ENCODE results near the gene YEATS2.
"Not testable (repeated sequence)": the region's sequence is repeated elsewhere in the genome, so short reads cannot be mapped to it uniquely, and the experiment has no call there.

YEATS2 gene

GRCh38 chr3:183776451-183776850, 78.9 kb downstream of the YEATS2 start:
- not testable (repeated sequence) for DNase-seq (ENCODE audit: low read depth in 2 of 2)

GRCh38 chr3:183777016-183777618, 79.5 kb downstream of the YEATS2 start:
- DNase-seq (ENCODE audit: low read depth in 2 of 2) = no peak

- DNase-seq (ENCODE audit: low read depth in 2 of 2) = no peak
These were observed 82.4 kb downstream of the YEATS2 start for GRCh38 chr3:183779896-183780465.

GRCh38 chr3:183781246-183781645, 83.6 kb downstream of the YEATS2 start:
- no peak for DNase-seq (ENCODE audit: low read depth in 2 of 2)

- no peak for DNase-seq (ENCODE audit: low read depth in 2 of 2)
These were observed 85.1 kb downstream of the YEATS2 start for GRCh38 chr3:183782576-183783276.

GRCh38 chr3:183784503-183784902, 86.9 kb downstream of the YEATS2 start:
- DNase-seq (ENCODE audit: low read depth in 2 of 2) = not testable (repeated sequence)

- DNase-seq (ENCODE audit: low read depth in 2 of 2) = no peak
These were observed 92.2 kb downstream of the YEATS2 start for GRCh38 chr3:183789826-183790225.

- no peak for DNase-seq (ENCODE audit: low read depth in 2 of 2)
These were observed 93.1 kb downstream of the YEATS2 start for GRCh38 chr3:183790700-183791099.

GRCh38 chr3:183792976-183793375, 95.4 kb downstream of the YEATS2 start:
- DNase-seq (ENCODE audit: low read depth in 2 of 2) = no peak

GRCh38 chr3:183794452-183794851, 96.9 kb downstream of the YEATS2 start:
- DNase-seq (ENCODE audit: low read depth in 2 of 2) = no peak

GRCh38 chr3:183796372-183796771, 98.8 kb downstream of the YEATS2 start:
- DNase-seq (ENCODE audit: low read depth in 2 of 2) = no peak

- no peak for DNase-seq (ENCODE audit: low read depth in 2 of 2)
These were observed 100.4 kb downstream of the YEATS2 start for GRCh38 chr3:183797996-183798395.

GRCh38 chr3:183799461-183799860, 101.9 kb downstream of the YEATS2 start:
- no peak for DNase-seq (ENCODE audit: low read depth in 2 of 2)

GRCh38 chr3:183800243-183800863, 102.8 kb downstream of the YEATS2 start:
- no peak for DNase-seq (ENCODE audit: low read depth in 2 of 2)

GRCh38 chr3:183801601-183802000, 104.0 kb downstream of the YEATS2 start:
- no peak for DNase-seq (ENCODE audit: low read depth in 2 of 2)

- no peak for DNase-seq (ENCODE audit: low read depth in 2 of 2)
These were observed 105.4 kb downstream of the YEATS2 start for GRCh38 chr3:183802989-183803388.

- no peak for DNase-seq (ENCODE audit: low read depth in 2 of 2)
These were observed 109.7 kb downstream of the YEATS2 start for GRCh38 chr3:183807209-183807728.

GRCh38 chr3:183807881-183808280, 110.3 kb downstream of the YEATS2 start:
- no peak for DNase-seq (ENCODE audit: low read depth in 2 of 2)

GRCh38 chr3:183808355-183808754, 110.8 kb downstream of the YEATS2 start:
- DNase-seq (ENCODE audit: low read depth in 2 of 2) = no peak

- no peak for DNase-seq (ENCODE audit: low read depth in 2 of 2)
These were observed 111.7 kb downstream of the YEATS2 start for GRCh38 chr3:183809270-183809669.

GRCh38 chr3:183810643-183811594, 113.3 kb downstream of the YEATS2 start:
- DNase-seq (ENCODE audit: low read depth in 2 of 2) = no peak
